ENCODE data around the gene DSTN. TPM values are rescaled to one million over a fixed set of nuclear protein-coding genes. Genes with fewer than 3 reads are reported as not detected.

Gene DSTN
- total RNA-seq, 3 donors from 2014 or later = 180 to 384 (median 272) TPM

GRCh38 chr20:17613328-17614175 is 43.7 kb downstream of the DSTN start:
- Histone ChIP-seq H3K36me3 (no peaks in the 10 kb centered on the region), H3K4me1 (peaks cover 4 to 5% of the 10 kb centered on the region in 2 donors), H3K27me3 (no peaks in the 10 kb centered on the region), H3K4me3 (no peak overlapping the region), H3K27ac (peak overlapping the region; percentile 67 to 86), H3K9me3 (no peaks in the 10 kb centered on the region)
- DNase-seq (ENCODE audit: low spot score in 2 of 2) = peak in 1 of 2 donors; percentile 17
- TF ChIP-seq POLR2AphosphoS5 (IDR thresholded peaks at IDR 0.05) = no peak
- intact Hi-C loops (cut with DNase I; ENCODE audit: low total_unique reads) = no loop called here

- H3K27ac ChIP-seq = peak overlapping the region; percentile 45 to 54
- peak in 1 of 2 donors; percentile 42 for DNase-seq (ENCODE audit: low spot score in 2 of 2)
- H3K36me3 ChIP-seq = no peaks in the 10 kb centered on the region
- H3K9me3 ChIP-seq = no peaks in the 10 kb centered on the region
- no peaks in the 10 kb centered on the region for H3K27me3 ChIP-seq
- TF ChIP-seq CTCF (IDR thresholded peaks at IDR 0.05) = no peak
- no peak for TF ChIP-seq POLR2A (IDR thresholded peaks at IDR 0.05)
- no peak for TF ChIP-seq POLR2AphosphoS5 (IDR thresholded peaks at IDR 0.05)
- intact Hi-C loops (cut with DNase I; ENCODE audit: low total_unique reads) = no loop called here
- H3K4me3 ChIP-seq = no peak overlapping the region
- peaks cover 4 to 5% of the 10 kb centered on the region in 2 donors for H3K4me1 ChIP-seq
These were observed 44.4 kb downstream of the DSTN start for GRCh38 chr20:17614176-17614811.

- no peak for TF ChIP-seq POLR2AphosphoS5 (IDR thresholded peaks at IDR 0.05)
- no peak for TF ChIP-seq CTCF (IDR thresholded peaks at IDR 0.05)
- no peak for TF ChIP-seq POLR2A (IDR thresholded peaks at IDR 0.05)
- DNase-seq (ENCODE audit: low spot score in 2 of 2) = peak in 1 of 2 donors; percentile 16
- H3K4me3 ChIP-seq = no peak overlapping the region
- intact Hi-C loops (cut with DNase I; ENCODE audit: low total_unique reads) = no loop called here
- H3K27ac ChIP-seq = peak overlapping the region; percentile 40 to 54
- peaks cover 4 to 5% of the 10 kb centered on the region in 2 donors for H3K4me1 ChIP-seq
- no peaks in the 10 kb centered on the region for H3K27me3 ChIP-seq
- no peaks in the 10 kb centered on the region for H3K9me3 ChIP-seq
- no peaks in the 10 kb centered on the region for H3K36me3 ChIP-seq
These were observed 45.2 kb downstream of the DSTN start for GRCh38 chr20:17614812-17615644.

GRCh38 chr20:17615645-17616479 is 46.0 kb downstream of the DSTN start:
- H3K27ac ChIP-seq = peak overlapping the region; percentile 13 to 16
- intact Hi-C loops (cut with DNase I; ENCODE audit: low total_unique reads) = no loop called here
- peak in 1 of 2 donors; percentile 16 for DNase-seq (ENCODE audit: low spot score in 2 of 2)

More at GRCh38 chr20:17615645-17616479, 46.0 kb downstream of the DSTN start:
- H3K4me1 ChIP-seq = peaks cover 0 to 4% of the 10 kb centered on the region in 2 donors
- H3K4me3 ChIP-seq = no peak overlapping the region
- no peaks in the 10 kb centered on the region for H3K9me3 ChIP-seq
- no peaks in the 10 kb centered on the region for H3K36me3 ChIP-seq
- TF ChIP-seq CTCF (IDR thresholded peaks at IDR 0.05) (no peak), POLR2A (IDR thresholded peaks at IDR 0.05) (no peak), POLR2AphosphoS5 (IDR thresholded peaks at IDR 0.05) (no peak)
- no peaks in the 10 kb centered on the region for H3K27me3 ChIP-seq

All from breast epithelium (tissue), 4 donors.